H1 (cell line): ENCODE measurements around the gene ZBTB16. TPM values are rescaled to one million over a fixed set of nuclear protein-coding genes. Genes with fewer than 3 reads are reported as not detected.

Source experiments
- CTCF ChIA-PET: fragments of 300-600 bp; sonication (Branson Sonifier 250); formaldehyde crosslinking; loops from one replicate; lab custom pipeline; 2021; ENCODE audit not compliant: partially characterized antibody; lab: Charles Lee
- POLR2A ChIA-PET: fragments of 300-600 bp; sonication (Branson Sonifier 250); formaldehyde crosslinking; loops from one replicate; lab custom pipeline; 2021; ENCODE audit warnings: inconsistent platforms; ENCODE audit not compliant: partially characterized antibody; lab: Charles Lee
- DNase-seq, 2 experiments: peaks; one replicate each; pipeline versions ENCODE4 v3.0.0 to v3.0.0-alpha.2; 2010 to 2022; ENCODE audit warnings: low spot score in 2 of 2, low read depth in 1 of 2, mixed read lengths in 1 of 2
- FAIRE-seq: peaks from 2 replicates; lab custom pipeline; 2011; peaks lifted over from hg19 to GRCh38; lab: Jason Lieb, UNC
- H2AFZ ChIP-seq: 2 replicates; pipeline ENCODE4 v1.8.1; 2012; ENCODE audit warnings: low read length, inconsistent platforms
- H2AK5ac ChIP-seq: 2 replicates; pipeline ENCODE4 v1.6.1; 2013; ENCODE audit warnings: low read depth, low read length
- H2BK120ac ChIP-seq: replicated peaks from 2 replicates; pipeline ENCODE3; 2013; ENCODE audit warnings: low read depth, low read length, inconsistent platforms
- H2BK12ac ChIP-seq: 2 replicates; pipeline ENCODE4 v1.6.1; 2013; ENCODE audit warnings: low read depth, low read length
- H2BK15ac ChIP-seq: 2 replicates; pipeline ENCODE4 v1.6.1; 2013; ENCODE audit warnings: low read length
- H2BK20ac ChIP-seq: 2 replicates; pipeline ENCODE4 v1.6.1; 2013; ENCODE audit warnings: low read length
- H2BK5ac ChIP-seq: 2 replicates; pipeline ENCODE4 v1.6.1; 2013; ENCODE audit warnings: low read depth, low read length
- H3K14ac ChIP-seq: 2 replicates; pipeline ENCODE4 v1.6.1; 2013; ENCODE audit warnings: inconsistent platforms; ENCODE audit not compliant: insufficient read length
- H3K18ac ChIP-seq: 2 replicates; pipeline ENCODE4 v1.6.1; 2013; ENCODE audit warnings: low read length; ENCODE audit errors: extremely low read depth
- H3K23ac ChIP-seq: 2 replicates; pipeline ENCODE4 v1.6.1; 2013; ENCODE audit warnings: inconsistent platforms; ENCODE audit not compliant: insufficient read length
- H3K23me2 ChIP-seq: 2 replicates; pipeline ENCODE4 v1.6.1; 2013; ENCODE audit warnings: low read depth, low read length
- H3K27ac ChIP-seq: 2 replicates; pipeline ENCODE4 v1.6.1; 2011; ENCODE audit warnings: low read depth, low read length, inconsistent platforms
- H3K27me3 ChIP-seq, 4 experiments: replicated peaks in 1 of 4; 1 replicate in 1 of 4; 2 replicates in 3 of 4; pipeline versions ENCODE4 v1.6.1 to v1.8.1; 2011 to 2013; ENCODE audit warnings: low read length in 3 of 4, mild to moderate bottlenecking in 3 of 4, inconsistent platforms in 2 of 4, mixed read lengths in 2 of 4, moderate library complexity in 1 of 4; ENCODE audit not compliant: control insufficient read depth in 3 of 4, insufficient read depth in 3 of 4; ENCODE audit errors: extremely low read depth in 1 of 4
- H3K36me3 ChIP-seq, 4 experiments: 2 replicates each; pipeline versions ENCODE4 v1.6.1 to v1.8.1; 2011 to 2013; ENCODE audit warnings: mild to moderate bottlenecking in 4 of 4, low read length in 3 of 4, moderate library complexity in 2 of 4, control low read depth in 1 of 4, inconsistent platforms in 1 of 4; ENCODE audit not compliant: insufficient read depth in 4 of 4, control insufficient read depth in 2 of 4
- H3K4ac ChIP-seq: replicated peaks from 2 replicates; pipeline ENCODE3; 2013; ENCODE audit warnings: low read length, low read depth, mixed read lengths, inconsistent platforms; ENCODE audit not compliant: insufficient read length
- H3K4me1 ChIP-seq, 4 experiments: replicated peaks in 1 of 4; 1 replicate in 1 of 4; 2 replicates in 3 of 4; pipeline versions ENCODE4 v1.6.1 to v1.8.1; 2011 to 2013; ENCODE audit warnings: low read length in 3 of 4, inconsistent platforms in 2 of 4, mixed read lengths in 1 of 4; ENCODE audit not compliant: insufficient read depth in 4 of 4, control insufficient read depth in 3 of 4
- H3K4me2 ChIP-seq, 2 experiments: 2 replicates each; pipeline versions ENCODE4 v1.6.1 to v1.8.1; 2011 to 2013; ENCODE audit warnings: low read depth in 2 of 2, low read length in 2 of 2, control low read depth in 1 of 2, inconsistent platforms in 1 of 2, mild to moderate bottlenecking in 1 of 2; ENCODE audit not compliant: insufficient read depth in 1 of 2
- H3K4me3 ChIP-seq, 4 experiments: fragments of 200-600, 300-600 bp in 1 of 4; sonication (generic), shearing (Covaris generic), sonication (Bioruptor Twin) in 1 of 4; 2 replicates each; pipeline versions ENCODE4 v1.5.1 to v1.8.1; 2011 to 2016; ENCODE audit warnings: low read length in 4 of 4, low read depth in 3 of 4, control low read depth in 2 of 4, inconsistent platforms in 2 of 4, mild to moderate bottlenecking in 2 of 4, mixed read lengths in 1 of 4, moderate library complexity in 1 of 4; ENCODE audit not compliant: insufficient read depth in 2 of 4; ENCODE audit errors: extremely low read depth in 1 of 4
- H3K56ac ChIP-seq: replicated peaks from 2 replicates; pipeline ENCODE3; 2013; ENCODE audit warnings: low read depth, mild to moderate bottlenecking, mixed read lengths, low read length, inconsistent platforms; ENCODE audit not compliant: insufficient read length
- H3K79me1 ChIP-seq: 2 replicates; pipeline ENCODE4 v1.6.1; 2013; ENCODE audit warnings: low read depth, low read length, control low read depth
- H3K79me2 ChIP-seq, 2 experiments: 2 replicates each; pipeline versions ENCODE4 v1.6.1 to v1.8.1; 2012 to 2013; ENCODE audit warnings: low read length in 2 of 2, mild to moderate bottlenecking in 2 of 2, inconsistent platforms in 1 of 2; ENCODE audit not compliant: insufficient read depth in 2 of 2, control insufficient read depth in 1 of 2
- H3K9ac ChIP-seq, 4 experiments: replicated peaks in 1 of 4; 1 replicate in 1 of 4; 2 replicates in 3 of 4; pipeline versions ENCODE4 v1.6.1 to v1.8.1; 2011 to 2013; ENCODE audit warnings: low read depth in 3 of 4, low read length in 3 of 4, control low read depth in 2 of 4, mild to moderate bottlenecking in 2 of 4, moderate library complexity in 2 of 4, inconsistent platforms in 1 of 4; ENCODE audit errors: extremely low read depth in 1 of 4
- H3K9me3 ChIP-seq, 2 experiments: 2 replicates each; pipeline versions ENCODE4 v1.6.1 to v1.8.1; 2012 to 2013; ENCODE audit warnings: mild to moderate bottlenecking in 2 of 2, moderate library complexity in 2 of 2, control low read depth in 1 of 2, inconsistent platforms in 1 of 2, low read depth in 1 of 2, low read length in 1 of 2, mixed read lengths in 1 of 2; ENCODE audit not compliant: insufficient read depth in 2 of 2
- H4K20me1 ChIP-seq, 2 experiments: replicated peaks in 1 of 2; 2 replicates each; pipeline versions ENCODE3 to v1.8.1; 2011 to 2013; ENCODE audit warnings: inconsistent platforms in 2 of 2, low read length in 2 of 2, mild to moderate bottlenecking in 1 of 2; ENCODE audit not compliant: insufficient read depth in 2 of 2, control insufficient read depth in 1 of 2
- H4K5ac ChIP-seq: 2 replicates; pipeline ENCODE4 v1.6.1; 2013; ENCODE audit warnings: low read length, low read depth, mixed read lengths, inconsistent platforms; ENCODE audit not compliant: insufficient read length
- H4K8ac ChIP-seq: 2 replicates; pipeline ENCODE4 v1.8.0; 2013; ENCODE audit warnings: mild to moderate bottlenecking, moderate library complexity, low read length, inconsistent platforms; ENCODE audit not compliant: insufficient read depth; ENCODE audit errors: extremely low read depth
- H4K91ac ChIP-seq: replicated peaks from 2 replicates; pipeline ENCODE3; 2013; ENCODE audit warnings: low read length, mixed read lengths, inconsistent platforms; ENCODE audit not compliant: insufficient read length
- ASH2L ChIP-seq: fragments of 200-600, 300-600 bp; sonication (generic); IDR thresholded peaks from one replicate; pipeline ENCODE4 v1.7.1; 2017; ENCODE audit warnings: low read length
- BRCA1 ChIP-seq: IDR thresholded peaks from 2 replicates; pipeline ENCODE4 v1.6.1; 2012; ENCODE audit warnings: low read depth, low read length, improper control_type of control experiment
- CBX5 ChIP-seq: fragments of 300-800, 300-1000 bp; sonication (generic); IDR thresholded peaks from 2 replicates; pipeline ENCODE4 v1.7.1; 2016; ENCODE audit warnings: antibody characterized with exemption, low read length, low read depth
- EP300 ChIP-seq, 2 experiments: IDR thresholded peaks; 1 replicate in 1 of 2; 2 replicates in 1 of 2; pipeline ENCODE4 v1.6.1; 2011 to 2012; ENCODE audit warnings: low read depth in 2 of 2, low read length in 2 of 2, mild to moderate bottlenecking in 2 of 2, borderline replicate concordance in 1 of 2, inconsistent platforms in 1 of 2, moderate library complexity in 1 of 2
- HDAC6 ChIP-seq: IDR thresholded peaks from one replicate; pipeline ENCODE4 v1.7.1; 2012; ENCODE audit warnings: low read depth, mild to moderate bottlenecking, inconsistent platforms, low read length, moderate library complexity
- POLR2AphosphoS5 ChIP-seq: IDR thresholded peaks from 2 replicates; pipeline ENCODE4 v1.6.1; 2011; ENCODE audit warnings: low read depth, low read length
- RFX5 ChIP-seq: IDR thresholded peaks from 2 replicates; pipeline ENCODE4 v1.6.1; 2011; ENCODE audit warnings: low read depth, low read length, improper control_type of control experiment, borderline replicate concordance
- SAP30 ChIP-seq: fragments of 300-600 bp; sonication (generic); IDR thresholded peaks from 2 replicates; pipeline ENCODE4 v1.7.1; 2012; ENCODE audit warnings: low read length, moderate library complexity, mild to moderate bottlenecking, inconsistent platforms; ENCODE audit not compliant: insufficient read depth, insufficient replicate concordance
- SP1 ChIP-seq: IDR thresholded peaks from 2 replicates; pipeline ENCODE4 v1.6.1; 2011; ENCODE audit warnings: low read depth, low read length
- SRF ChIP-seq: IDR thresholded peaks from 2 replicates; pipeline ENCODE4 v1.6.1; 2011; ENCODE audit warnings: mild to moderate bottlenecking, low read depth, low read length, moderate library complexity
- TCF12 ChIP-seq: IDR thresholded peaks from 2 replicates; pipeline ENCODE4 v1.6.1; 2011; ENCODE audit warnings: low read depth, mild to moderate bottlenecking, low read length
- WGBS, 2 experiments: shearing (Covaris generic) in 1 of 2; methylation state at CpG; one replicate each; pipeline versions ENCODE4 v1.1.6 to v1.1.7; 2013 to 2015; ENCODE audit warnings: low lambda C conversion rate in 2 of 2, mixed read lengths in 2 of 2, inconsistent platforms in 1 of 2, low coverage in 1 of 2, missing lambda C conversion rate in 1 of 2; ENCODE audit not compliant: insufficient replicate concordance in 2 of 2, insufficient coverage in 1 of 2, insufficient read length in 1 of 2; ENCODE audit errors: extremely low coverage in 1 of 2, missing lambda C conversion rate in 1 of 2; 5-methylcytosine and 5-hydroxymethylcytosine counted together
- polyA plus RNA-seq, 7 experiments: library from polyadenylated mRNA; depleted of rRNA in 3 of 7; stranded (reverse) in 5 of 7; unstranded in 2 of 7; fragments of >200 nt in 5 of 7; fragments of 200-250 nt in 2 of 7; gene quantifications; 1 replicate in 5 of 7; 2 replicates in 1 of 7; 4 replicates in 1 of 7; pipeline versions ENCODE4 v1.2.1 to v1.2.3, GENCODE V29; 2011 to 2013; ENCODE audit warnings: missing spikeins in 2 of 7, mixed read lengths in 2 of 7
- total RNA-seq: library from RNA; stranded (reverse); fragmentation: NEBNext Ultra II Directional; extraction: Animal tissue kit (Norgen Biotek cat#: 25700); gene quantifications from 2 replicates; pipeline ENCODE4 v1.2.1, GENCODE V29; 2021
- TF ChIP-seq, protein P1 (sequence below): IDR thresholded peaks from 2 replicates; pipeline ENCODE4 v1.6.1; 2012; ENCODE audit warnings: inconsistent platforms

ZBTB16 gene
- total and polyA plus RNA-seq, 2 of the 8 experiments (the other 6 are each of a cell fraction or from before 2014, with no cell fraction given) = 0.12 to 0.61 TPM

DNA sequence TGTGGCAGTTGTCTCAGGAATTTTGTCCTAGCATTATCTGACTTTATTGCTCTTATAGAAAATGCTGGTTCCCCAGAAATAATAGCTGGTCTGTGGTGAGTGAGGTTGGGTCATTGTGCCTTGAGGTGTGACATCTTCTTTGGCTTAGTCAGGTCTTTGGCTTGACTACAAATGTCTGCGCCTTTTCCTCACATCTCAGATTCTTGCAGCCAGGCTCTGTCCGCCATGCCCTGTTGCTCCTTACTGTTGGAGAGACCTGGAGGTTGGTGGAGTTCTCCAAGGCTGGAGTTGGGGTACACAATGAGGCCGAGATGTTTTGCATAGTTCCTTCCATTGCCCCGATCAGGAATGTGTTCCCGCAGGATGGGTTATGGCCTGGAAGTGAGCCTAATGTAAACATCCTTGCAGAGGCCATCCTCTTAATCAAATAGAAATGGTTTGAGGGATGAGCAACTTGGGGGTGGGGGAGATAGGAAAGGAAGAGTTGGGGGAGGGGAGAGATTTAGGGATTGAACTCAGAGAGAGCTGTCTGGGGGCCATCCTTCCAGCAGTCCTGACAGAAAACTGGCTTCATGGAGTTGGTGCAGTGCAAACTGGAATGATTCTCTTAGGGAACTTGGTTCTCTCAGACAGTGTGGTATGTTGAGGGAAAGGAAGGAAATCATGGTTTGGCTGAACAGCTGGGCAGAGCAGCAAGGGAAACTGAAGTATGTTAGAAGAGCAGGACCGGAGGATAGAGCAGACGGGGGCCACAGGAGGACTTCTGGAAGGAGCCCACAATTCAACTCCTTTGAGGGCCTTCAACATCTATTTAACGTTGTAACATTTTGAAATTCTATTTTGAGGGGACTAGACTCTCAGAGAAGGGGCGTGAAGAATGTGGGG, 49.9 kb downstream of the ZBTB16 start:
- no peak overlapping the region for H4K91ac ChIP-seq
- no peak overlapping the region for H3K18ac ChIP-seq
- H2BK20ac ChIP-seq = no peak overlapping the region
- no peak overlapping the region for H3K56ac ChIP-seq
- 91% methylated on average over 9 of the region's 9 CpGs; no CpG with 5 or more reads in 1 of the 2 experiments for WGBS, 2 experiments
- H2AFZ ChIP-seq = no peak overlapping the region
- ChIA-PET CTCF (interaction anchor here (1.1 to 2.5 kb wide), 6 partner anchors 33 to 214 kb away, joined by 3 to 9 read pairs (median 6); no protein-coding TSS in a partner anchor), POLR2A (no interaction called here)
- H3K23ac ChIP-seq = no peak overlapping the region
- no peak overlapping the region for H3K9ac ChIP-seq
- H4K5ac ChIP-seq = no peak overlapping the region
- no peaks in the 10 kb centered on the region for H4K20me1 ChIP-seq
- H3K4ac ChIP-seq = no peak overlapping the region
- no peaks in the 10 kb centered on the region for H3K36me3 ChIP-seq
- H3K4me1 ChIP-seq = peaks cover 0 to 3% (median under 1%) of the 10 kb centered on the region in 4 experiments; a peak in 2 of 7 replicates
- H4K8ac ChIP-seq = no peak overlapping the region
- no peak overlapping the region for H2BK12ac ChIP-seq
- no peaks in the 10 kb centered on the region for H3K79me1 ChIP-seq
- H3K9me3 ChIP-seq = no peaks in the 10 kb centered on the region
- H3K23me2 ChIP-seq = no peaks in the 10 kb centered on the region
- no peaks in the 10 kb centered on the region for H3K79me2 ChIP-seq
- no peaks in the 10 kb centered on the region for H3K27me3 ChIP-seq
- H3K14ac ChIP-seq = no peak overlapping the region
- FAIRE-seq = no peak
- DNase-seq = no peak
- no peak overlapping the region for H2BK120ac ChIP-seq
- H3K4me3 ChIP-seq = no peak overlapping the region
- no peak overlapping the region for H2BK15ac ChIP-seq
- no peak overlapping the region for H2AK5ac ChIP-seq
- no peak overlapping the region for H3K4me2 ChIP-seq
- H3K27ac ChIP-seq = no peak overlapping the region
- no peak overlapping the region for H2BK5ac ChIP-seq
- TF ChIP-seq ASH2L (no peak), TCF12 (no peak), RFX5 (no peak), SP1 (no peak), SAP30 (no peak), CBX5 (no peak), POLR2AphosphoS5 (no peak), HDAC6 (no peak), SRF (no peak), EP300 (IDR thresholded peaks at IDR 0.05; ENCODE audit: borderline replicate concordance in 1 of 2, low read depth in 2 of 2, low read length in 2 of 2) (no peak), BRCA1 (no peak)
- TF ChIP-seq, protein P1, sequence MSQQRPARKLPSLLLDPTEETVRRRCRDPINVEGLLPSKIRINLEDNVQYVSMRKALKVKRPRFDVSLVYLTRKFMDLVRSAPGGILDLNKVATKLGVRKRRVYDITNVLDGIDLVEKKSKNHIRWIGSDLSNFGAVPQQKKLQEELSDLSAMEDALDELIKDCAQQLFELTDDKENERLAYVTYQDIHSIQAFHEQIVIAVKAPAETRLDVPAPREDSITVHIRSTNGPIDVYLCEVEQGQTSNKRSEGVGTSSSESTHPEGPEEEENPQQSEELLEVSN = no peak
